ENCODE results near the gene PHF12.

Gene PHF12

GRCh38 chr17:28985950-28986713, 34.8 kb upstream of the PHF12 start:
- H3K27ac ChIP-seq, result peak overlapping the region; percentile 86
- no peak for TF ChIP-seq CTCF (conservative IDR thresholded peaks at IDR 0.05)

GRCh38 chr17:28983286-28984230, 32.2 kb upstream of the PHF12 start:
- TF ChIP-seq CTCF (conservative IDR thresholded peaks at IDR 0.05), result no peak
- H3K27ac ChIP-seq, result no peak overlapping the region

- no peak for TF ChIP-seq CTCF (conservative IDR thresholded peaks at IDR 0.05)
- H3K27ac ChIP-seq, result no peak overlapping the region
Observed at GRCh38 chr17:28982131-28982793, 30.9 kb upstream of the PHF12 start.

- no peak for TF ChIP-seq CTCF (conservative IDR thresholded peaks at IDR 0.05)
- no peak overlapping the region for H3K27ac ChIP-seq
Observed at GRCh38 chr17:28978356-28978964, 27.1 kb upstream of the PHF12 start.

GRCh38 chr17:28977659-28978355, 26.5 kb upstream of the PHF12 start:
- TF ChIP-seq CTCF (conservative IDR thresholded peaks at IDR 0.05), result no peak

GRCh38 chr17:28975646-28976045, 24.3 kb upstream of the PHF12 start:
- H3K27ac ChIP-seq, result no peak overlapping the region
- no peak for TF ChIP-seq CTCF (conservative IDR thresholded peaks at IDR 0.05)

More at GRCh38 chr17:28977659-28978355, 26.5 kb upstream of the PHF12 start:
- H3K27ac ChIP-seq, result no peak overlapping the region

All from VCaP (cell line).